Right cardiac atrium (tissue), 5 donors: ENCODE measurements around the gene EFTUD2. TPM values are rescaled to one million over a fixed set of nuclear protein-coding genes. Genes with fewer than 3 reads are reported as not detected.
A peak's percentile ranks its signal among the peaks of the same experiment; 100 is the strongest.

Experiments
- ATAC-seq, 2 donors: fragments of 200-7000 bp; cut with Tn5 transposase; one replicate each; pipeline versions ENCODE4 v1.8.0 to v1.9.1; 2020; ENCODE audit warnings: moderate library complexity in 2 of 2, mild to moderate bottlenecking in 1 of 2
- DNase-seq, 3 donors: peaks; one replicate each; pipeline ENCODE4 v3.0.0-alpha.2; 2020
- H3K27ac ChIP-seq: one replicate; pipeline ENCODE4 v1.5.1; 2013; ENCODE audit warnings: mild to moderate bottlenecking, low read length, control low read depth, moderate library complexity
- H3K27me3 ChIP-seq: one replicate; pipeline ENCODE4 v1.6.1; 2013; ENCODE audit not compliant: control insufficient read depth, insufficient read depth
- H3K4me1 ChIP-seq: one replicate; pipeline ENCODE4 v1.6.1; 2013; ENCODE audit warnings: low read length; ENCODE audit not compliant: control insufficient read depth, insufficient read depth
- H3K4me3 ChIP-seq: one replicate; pipeline ENCODE4 v1.5.1; 2013; ENCODE audit warnings: low read length, control low read depth
- H3K9me3 ChIP-seq: one replicate; pipeline ENCODE4 v1.6.1; 2013; ENCODE audit warnings: low read length; ENCODE audit not compliant: control insufficient read depth
- WGBS: extraction: QIAGEN DNeasy Blood & Tissue Kit; methylation state at CpG from one replicate; pipeline ENCODE4 v1.1.7; 2013; 5-methylcytosine and 5-hydroxymethylcytosine counted together
- intact Hi-C, 4 donors: fragments of 100-400 bp; cut with DNase I; formaldehyde crosslinking; loops; one replicate each; pipeline versions ENCODE4 v1.11.0 to v1.14.0; 2022 to 2023
- polyA plus RNA-seq: library from polyadenylated mRNA; stranded (reverse); fragments of 200-250 nt; gene quantifications from one replicate; pipeline ENCODE4 v1.2.3, GENCODE V29; 2013
- total RNA-seq, 4 donors: library from RNA; stranded (reverse); fragmentation: NEBNext Ultra II Directional; extraction: Animal tissue kit (Norgen Biotek cat#: 25700); gene quantifications; one replicate each; pipeline ENCODE4 v1.2.1, GENCODE V29; 2021
- donor health status: healthy with polysubstance abuse.
- donor health status: DM: no; HTN: yes; CAD: no.
- donor health status: DM: no; HTN: no; CAD: no.
- donor health status: DM: no; HTN: yes; CAD: no; lungs with severe emphysema.
- donor health status: DM: yes; HTN: yes; CAD: no.

EFTUD2 gene
- total and polyA plus RNA-seq, 5 donors, result 27.7 to 73.0 (median 58.7) TPM

DNA sequence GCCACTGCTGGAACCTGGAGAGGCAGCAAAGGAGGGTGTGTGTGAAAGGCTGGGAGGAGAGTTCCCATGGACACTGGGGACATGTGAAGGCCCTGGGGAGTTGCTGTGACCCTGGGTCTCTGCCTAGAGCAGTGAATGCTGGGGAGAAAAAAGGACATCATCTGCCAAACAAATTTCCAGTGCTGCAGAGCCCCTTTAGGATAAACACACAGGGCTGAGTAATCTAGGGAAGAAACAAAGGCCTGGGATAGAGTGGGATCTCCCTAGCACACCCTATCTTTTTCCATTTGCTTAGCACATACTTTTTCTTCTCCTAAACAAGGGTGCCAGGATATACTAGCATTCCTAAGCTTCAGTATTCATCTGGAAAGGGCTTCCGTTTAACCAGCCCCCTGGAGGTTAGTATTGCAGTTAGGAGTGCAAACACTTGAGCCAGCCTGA, 54.8 kb downstream of the EFTUD2 start:
- Histone ChIP-seq H3K9me3 (no peaks in the 10 kb centered on the region), H3K4me3 (no peak overlapping the region), H3K27me3 (no peaks in the 10 kb centered on the region), H3K27ac (no peak overlapping the region), H3K4me1 (no peaks in the 10 kb centered on the region)
- DNase-seq (peak in 1 of 3 donors; percentile 68), ATAC-seq (peak; percentile 40 to 46)
- 43% methylated on average over 1 of the region's 1 CpG for WGBS
- intact Hi-C loops, result loop anchor here in 1 of 4 donors (5.0 kb wide), 1 partner anchor 48 kb away; no protein-coding TSS in a partner anchor

GRCh38 chr17:44842748-44843147, 56.5 kb downstream of the EFTUD2 start:
- peak; percentile 69 to 78 for ATAC-seq
- no peak overlapping the region for H3K27ac ChIP-seq
- WGBS, result 36% methylated on average over 5 of the region's 5 CpGs
- no peak for DNase-seq
- no peaks in the 10 kb centered on the region for H3K4me1 ChIP-seq
- no peaks in the 10 kb centered on the region for H3K9me3 ChIP-seq
- H3K4me3 ChIP-seq, result no peak overlapping the region
- intact Hi-C loops, result loop anchor here in 1 of 4 donors (5.0 kb wide), 1 partner anchor 50 kb away; no protein-coding TSS in a partner anchor
- no peaks in the 10 kb centered on the region for H3K27me3 ChIP-seq

DNA sequence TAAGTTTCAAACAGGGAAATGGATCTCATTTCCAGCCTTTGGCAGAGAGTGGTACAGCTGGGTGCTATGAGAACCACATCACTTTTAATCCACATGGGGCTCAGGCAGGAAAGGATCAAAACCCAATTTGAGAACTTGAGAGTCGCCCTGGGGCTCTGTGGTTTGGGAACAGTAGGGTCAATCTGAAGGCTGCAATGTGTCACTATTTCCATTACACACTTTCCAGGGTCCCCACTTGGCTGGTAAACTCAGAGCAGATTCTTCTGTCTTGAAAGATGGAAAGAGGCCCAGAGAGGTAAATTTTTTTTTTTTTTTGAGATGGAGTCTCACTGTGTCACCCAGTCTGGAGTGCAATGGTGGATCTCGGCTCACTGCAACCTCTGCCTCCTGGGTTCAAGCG, 58.3 kb downstream of the EFTUD2 start:
- H3K9me3 ChIP-seq, result no peaks in the 10 kb centered on the region
- no peaks in the 10 kb centered on the region for H3K4me1 ChIP-seq
- intact Hi-C loops, result loop anchor here in 1 of 4 donors (5.0 kb wide), 1 partner anchor 51 kb away; no protein-coding TSS in a partner anchor
- ATAC-seq (no peak), DNase-seq (no peak)
- H3K27me3 ChIP-seq, result no peaks in the 10 kb centered on the region
- H3K4me3 ChIP-seq, result no peak overlapping the region
- H3K27ac ChIP-seq, result no peak overlapping the region
- WGBS, result 84% methylated on average over 3 of the region's 3 CpGs

GRCh38 chr17:44840274-44840673, 59.0 kb downstream of the EFTUD2 start:
- Histone ChIP-seq H3K9me3 (no peaks in the 10 kb centered on the region), H3K4me3 (no peak overlapping the region), H3K27ac (no peak overlapping the region), H3K4me1 (no peaks in the 10 kb centered on the region), H3K27me3 (no peaks in the 10 kb centered on the region)
- 80% methylated on average over 4 of the region's 4 CpGs for WGBS
- intact Hi-C loops, result loop anchor here in 1 of 4 donors (5.0 kb wide), 1 partner anchor 52 kb away; no protein-coding TSS in a partner anchor
- ATAC-seq, result no peak
- DNase-seq, result no peak

DNA sequence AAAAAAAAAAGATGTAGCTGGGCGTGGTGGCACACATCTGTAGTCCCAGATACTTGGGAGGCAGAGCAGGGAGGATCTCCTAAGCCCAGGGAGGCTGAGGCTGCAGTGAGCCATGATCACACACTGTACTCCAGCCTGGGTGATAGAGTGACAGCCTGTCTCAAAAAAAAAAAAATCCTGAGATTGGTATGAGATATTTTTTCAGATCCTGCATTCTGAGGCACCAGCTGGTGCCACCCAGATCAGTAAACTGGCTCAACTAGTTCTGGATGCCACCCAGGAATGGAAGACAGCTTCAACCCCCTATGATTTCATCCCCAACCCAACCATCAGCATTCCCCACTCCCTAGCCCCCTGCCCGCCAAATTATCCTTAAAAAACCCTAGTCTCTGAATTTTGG, 62.0 kb downstream of the EFTUD2 start:
- DNase-seq (no peak), ATAC-seq (no peak)
- 60% methylated on average over 2 of the region's 2 CpGs for WGBS
- no peaks in the 10 kb centered on the region for H3K27me3 ChIP-seq
- no peak overlapping the region for H3K4me3 ChIP-seq
- H3K27ac ChIP-seq, result no peak overlapping the region
- no peaks in the 10 kb centered on the region for H3K4me1 ChIP-seq
- intact Hi-C loops, result no loop called here
- H3K9me3 ChIP-seq, result no peaks in the 10 kb centered on the region

GRCh38 chr17:44832805-44833204, 66.4 kb downstream of the EFTUD2 start:
- intact Hi-C loops, result no loop called here
- 83% methylated on average over 5 of the region's 5 CpGs for WGBS
- H3K27me3 ChIP-seq, result no peaks in the 10 kb centered on the region
- H3K4me3 ChIP-seq, result no peak overlapping the region
- ATAC-seq, result no peak
- no peak overlapping the region for H3K27ac ChIP-seq
- DNase-seq, result no peak
- H3K9me3 ChIP-seq, result no peaks in the 10 kb centered on the region
- no peaks in the 10 kb centered on the region for H3K4me1 ChIP-seq

- H3K9me3 ChIP-seq, result no peaks in the 10 kb centered on the region
- 81% methylated on average over 12 of the region's 12 CpGs for WGBS
- no peaks in the 10 kb centered on the region for H3K27me3 ChIP-seq
- DNase-seq (no peak), ATAC-seq (no peak)
- intact Hi-C loops, result no loop called here
- no peak overlapping the region for H3K27ac ChIP-seq
- no peaks in the 10 kb centered on the region for H3K4me1 ChIP-seq
- no peak overlapping the region for H3K4me3 ChIP-seq
Observed at GRCh38 chr17:44831371-44831770, 67.9 kb downstream of the EFTUD2 start.

DNA sequence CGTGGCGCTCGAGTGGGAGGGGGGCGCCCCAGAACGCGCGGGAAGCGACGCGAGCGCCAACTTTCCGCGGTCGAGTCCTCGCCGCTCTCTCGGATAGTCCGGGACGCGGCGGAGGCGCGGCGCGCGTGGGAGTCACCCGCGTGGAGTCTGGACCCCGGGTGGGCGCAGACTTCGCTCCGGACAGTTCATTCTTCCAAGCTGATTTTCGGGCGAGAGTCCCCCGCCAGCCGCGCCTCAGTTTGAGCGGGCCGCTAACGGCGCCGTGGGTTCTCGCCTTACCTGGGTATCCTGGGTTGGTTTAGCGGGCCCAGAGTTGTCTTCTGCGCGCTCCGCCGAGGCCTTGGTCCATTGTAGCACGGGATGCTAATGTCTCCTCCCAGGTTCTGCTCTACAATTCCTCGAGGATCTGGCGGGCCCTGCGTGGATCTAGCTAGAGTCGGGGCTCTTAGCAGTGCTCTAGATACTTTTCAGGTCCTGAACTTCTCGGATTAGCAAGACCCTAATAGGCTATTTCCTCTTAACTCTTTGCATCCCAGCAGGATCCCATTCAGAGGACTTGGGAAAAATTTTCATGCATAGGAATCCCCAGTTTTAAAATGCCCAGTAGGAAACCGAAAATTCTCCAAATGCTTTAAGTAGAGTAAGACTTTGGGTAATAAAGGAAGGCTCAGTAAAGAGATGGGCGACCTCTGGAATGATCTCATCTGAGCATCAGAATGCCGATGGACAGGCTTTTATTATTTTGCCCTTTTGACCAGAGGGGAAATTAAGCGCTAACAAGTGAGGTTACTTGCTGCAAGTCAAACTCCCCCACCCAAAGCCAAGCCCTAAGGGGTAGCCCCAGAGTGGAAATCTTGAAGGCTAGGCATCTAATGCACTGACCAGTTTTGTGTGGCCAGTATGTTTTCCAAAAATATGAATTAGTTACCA, 68.6 kb downstream of the EFTUD2 start:
- 4% methylated on average over 58 of the region's 58 CpGs for WGBS
- peak in 1 of 3 donors; percentile 59 for DNase-seq

GRCh38 chr17:44829523-44830358, 69.5 kb downstream of the EFTUD2 start, which contains the start of gene GJC1:
Gene GJC1 (minus strand): TSS chr17:44830287. CDS start chr17:44805817, 24,470 bp downstream.
- Histone ChIP-seq H3K27me3 (no peaks in the 10 kb centered on the region), H3K4me3 (peak within 1 kb of the TSS; percentile 84), H3K27ac (peak within 1 kb of the TSS; percentile 76), H3K9me3 (no peaks in the 10 kb centered on the region), H3K4me1 (no peaks in the 10 kb centered on the region)
- under 1% methylated on average over 123 of the region's 123 CpGs for WGBS
- intact Hi-C loops, result no loop called here
- DNase-seq, result peak; percentile 42 to 80 (median 71)
- peak; percentile 71 to 73 for ATAC-seq

More for the DNA sequence above, 68.6 kb downstream of the EFTUD2 start:
- Histone ChIP-seq H3K4me1 (no peaks in the 10 kb centered on the region), H3K27ac (peak overlapping the region; percentile 76), H3K9me3 (no peaks in the 10 kb centered on the region), H3K27me3 (no peaks in the 10 kb centered on the region), H3K4me3 (peak overlapping the region; percentile 84)
- intact Hi-C loops, result no loop called here
- peak; percentile 32 to 48 for ATAC-seq

DNA sequence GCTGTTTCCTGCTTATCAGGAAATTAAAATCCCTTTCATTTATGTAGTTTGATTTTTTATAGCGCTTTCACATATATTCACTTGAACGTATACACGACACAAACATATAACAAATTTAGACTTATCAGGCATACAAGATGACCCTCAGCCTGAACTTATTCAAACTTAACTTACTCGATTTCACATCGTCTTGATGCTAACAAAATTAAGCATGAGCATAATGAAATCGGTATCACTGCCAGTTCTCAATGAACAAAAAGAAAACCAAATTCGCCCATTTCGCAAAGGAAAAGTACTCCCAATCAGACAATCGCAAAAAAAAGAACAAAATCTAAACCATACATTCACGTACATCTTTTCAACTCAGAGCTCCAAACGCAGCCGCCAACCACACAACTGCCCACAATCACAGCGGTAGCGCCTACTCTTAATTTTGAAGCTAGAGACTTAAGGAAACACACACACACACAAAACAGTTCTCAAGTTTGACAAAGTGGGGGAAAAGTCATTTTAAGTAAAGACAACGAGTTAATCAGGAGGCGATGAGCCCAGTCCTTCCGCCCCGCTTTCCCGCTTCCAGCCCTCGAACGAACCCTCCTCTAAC, 70.2 kb downstream of the EFTUD2 start:
- no peaks in the 10 kb centered on the region for H3K9me3 ChIP-seq
- peak overlapping the region; percentile 84 for H3K4me3 ChIP-seq
- intact Hi-C loops, result no loop called here
- no peak for ATAC-seq
- no peaks in the 10 kb centered on the region for H3K27me3 ChIP-seq
- under 1% methylated on average over 21 of the region's 21 CpGs for WGBS
- DNase-seq, result no peak
- peaks cover 2% of the 10 kb centered on the region for H3K4me1 ChIP-seq
- H3K27ac ChIP-seq, result peak overlapping the region; percentile 76
